OCI-LY3 (cell line): ENCODE results near the gene SH3PXD2A.

Experiments used
- CTCF ChIP-seq: fragments of 200-600, 300-600 bp; sonication (generic); IDR thresholded peaks from 2 replicates; pipeline ENCODE4 v1.5.1; 2014; ENCODE audit warnings: antibody characterized with exemption, low read length, low read depth
- EZH2phosphoT487 ChIP-seq: fragments of 200-600 bp; shearing (Covaris generic); IDR thresholded peaks from 2 replicates; pipeline ENCODE4 v1.6.1; 2018; ENCODE audit warnings: antibody characterized with exemption, mixed run types, low read depth

GRCh38 chr10:103712898-103713498, 142.4 kb downstream of the SH3PXD2A start:
- TF ChIP-seq CTCF (peak; percentile 80), EZH2phosphoT487 (no peak)
